Measurements from ENCODE around the gene CLIC3.

GRCh38 chr9:137007816-137008270 lies 11.5 kb upstream of the CLIC3 start:
- TF ChIP-seq, protein P1, sequence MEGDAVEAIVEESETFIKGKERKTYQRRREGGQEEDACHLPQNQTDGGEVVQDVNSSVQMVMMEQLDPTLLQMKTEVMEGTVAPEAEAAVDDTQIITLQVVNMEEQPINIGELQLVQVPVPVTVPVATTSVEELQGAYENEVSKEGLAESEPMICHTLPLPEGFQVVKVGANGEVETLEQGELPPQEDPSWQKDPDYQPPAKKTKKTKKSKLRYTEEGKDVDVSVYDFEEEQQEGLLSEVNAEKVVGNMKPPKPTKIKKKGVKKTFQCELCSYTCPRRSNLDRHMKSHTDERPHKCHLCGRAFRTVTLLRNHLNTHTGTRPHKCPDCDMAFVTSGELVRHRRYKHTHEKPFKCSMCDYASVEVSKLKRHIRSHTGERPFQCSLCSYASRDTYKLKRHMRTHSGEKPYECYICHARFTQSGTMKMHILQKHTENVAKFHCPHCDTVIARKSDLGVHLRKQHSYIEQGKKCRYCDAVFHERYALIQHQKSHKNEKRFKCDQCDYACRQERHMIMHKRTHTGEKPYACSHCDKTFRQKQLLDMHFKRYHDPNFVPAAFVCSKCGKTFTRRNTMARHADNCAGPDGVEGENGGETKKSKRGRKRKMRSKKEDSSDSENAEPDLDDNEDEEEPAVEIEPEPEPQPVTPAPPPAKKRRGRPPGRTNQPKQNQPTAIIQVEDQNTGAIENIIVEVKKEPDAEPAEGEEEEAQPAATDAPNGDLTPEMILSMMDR (IDR thresholded peaks at IDR 0.05; ENCODE audit: insufficient read depth, low read length, poor library complexity, severe bottlenecking) = no peak
- no peak for TF ChIP-seq EZH2phosphoT487 (conservative IDR thresholded peaks at IDR 0.05; ENCODE audit: low read length)

Data from SU-DHL-6 (cell line).